ENCODE measurements around the gene SERPINA4. TPM values are rescaled to one million over a fixed set of nuclear protein-coding genes. Genes with fewer than 3 reads are reported as not detected.

SERPINA4 gene
- total RNA-seq, 1 donor from 2014 or later = not detected

DNA sequence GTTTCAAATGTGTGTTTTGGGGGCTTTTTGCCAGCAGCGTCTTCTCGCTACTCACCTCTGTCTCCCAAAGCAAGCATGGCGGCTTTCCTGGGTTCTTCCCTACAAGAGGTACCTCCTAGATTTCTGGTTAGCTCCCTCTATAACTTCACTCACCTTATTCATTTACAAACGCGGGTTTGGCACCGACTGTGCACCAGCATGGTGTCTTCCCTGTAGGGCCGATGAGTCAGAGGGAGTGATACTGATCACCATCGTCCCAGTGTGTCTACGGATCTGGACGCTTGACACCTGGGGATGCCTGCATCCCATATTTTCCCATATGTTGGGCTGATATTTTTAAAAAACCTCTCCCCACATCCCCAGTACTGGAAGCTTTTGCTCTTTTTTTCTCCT is 44.0 kb upstream of the SERPINA4 start:
- no peak for DNase-seq (ENCODE audit: low spot score)
- Mint-ChIP-seq H3K27ac (ENCODE audit: unreplicated experiment) (no peak overlapping the region), H3K4me1 (ENCODE audit: unreplicated experiment) (no peaks in the 10 kb centered on the region), H3K36me3 (ENCODE audit: low read depth, unreplicated experiment) (no peaks in the 10 kb centered on the region), H3K9me3 (ENCODE audit: unreplicated experiment) (no peaks in the 10 kb centered on the region), H3K4me3 (ENCODE audit: unreplicated experiment) (no peak overlapping the region), H3K27me3 (ENCODE audit: unreplicated experiment) (peaks cover 13% of the 10 kb centered on the region)
- TF ChIP-seq, protein P1, sequence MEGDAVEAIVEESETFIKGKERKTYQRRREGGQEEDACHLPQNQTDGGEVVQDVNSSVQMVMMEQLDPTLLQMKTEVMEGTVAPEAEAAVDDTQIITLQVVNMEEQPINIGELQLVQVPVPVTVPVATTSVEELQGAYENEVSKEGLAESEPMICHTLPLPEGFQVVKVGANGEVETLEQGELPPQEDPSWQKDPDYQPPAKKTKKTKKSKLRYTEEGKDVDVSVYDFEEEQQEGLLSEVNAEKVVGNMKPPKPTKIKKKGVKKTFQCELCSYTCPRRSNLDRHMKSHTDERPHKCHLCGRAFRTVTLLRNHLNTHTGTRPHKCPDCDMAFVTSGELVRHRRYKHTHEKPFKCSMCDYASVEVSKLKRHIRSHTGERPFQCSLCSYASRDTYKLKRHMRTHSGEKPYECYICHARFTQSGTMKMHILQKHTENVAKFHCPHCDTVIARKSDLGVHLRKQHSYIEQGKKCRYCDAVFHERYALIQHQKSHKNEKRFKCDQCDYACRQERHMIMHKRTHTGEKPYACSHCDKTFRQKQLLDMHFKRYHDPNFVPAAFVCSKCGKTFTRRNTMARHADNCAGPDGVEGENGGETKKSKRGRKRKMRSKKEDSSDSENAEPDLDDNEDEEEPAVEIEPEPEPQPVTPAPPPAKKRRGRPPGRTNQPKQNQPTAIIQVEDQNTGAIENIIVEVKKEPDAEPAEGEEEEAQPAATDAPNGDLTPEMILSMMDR (IDR thresholded peaks at IDR 0.05; ENCODE audit: unreplicated experiment) = no peak

DNA sequence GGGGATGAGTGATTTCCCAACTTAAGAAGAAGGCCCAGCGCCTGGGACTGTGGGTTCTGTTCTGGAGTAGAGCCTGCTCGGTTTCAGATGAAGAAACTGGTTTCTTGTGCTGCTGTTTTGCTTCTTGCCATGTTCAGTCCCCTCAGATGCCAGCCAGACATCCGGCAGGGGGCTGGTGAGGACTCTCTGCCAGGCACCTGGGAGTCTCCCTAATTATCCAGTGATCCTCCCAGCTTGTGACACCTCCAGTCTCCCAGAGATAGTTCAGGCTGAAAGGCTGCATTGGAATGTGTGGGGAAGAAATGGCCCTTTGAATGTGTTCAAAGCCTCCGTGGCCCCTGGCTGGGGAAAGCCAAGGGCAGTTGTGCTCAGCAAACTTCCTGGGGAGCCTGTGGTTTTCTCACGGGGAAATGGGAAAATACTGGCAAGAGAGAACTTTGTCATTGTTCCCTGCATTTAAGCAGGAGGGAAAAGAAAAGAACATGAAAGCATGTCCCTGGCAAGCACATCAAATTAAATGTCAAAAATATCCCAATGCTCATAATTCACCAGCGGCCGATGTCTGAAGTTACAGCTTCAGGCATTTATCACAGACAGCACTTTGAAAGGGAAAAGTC is 43.5 kb upstream of the SERPINA4 start:
- Mint-ChIP-seq H3K36me3 (ENCODE audit: low read depth, unreplicated experiment) (no peaks in the 10 kb centered on the region), H3K27me3 (ENCODE audit: unreplicated experiment) (peaks cover 13% of the 10 kb centered on the region), H3K9me3 (ENCODE audit: unreplicated experiment) (no peaks in the 10 kb centered on the region), H3K4me1 (ENCODE audit: unreplicated experiment) (no peaks in the 10 kb centered on the region), H3K4me3 (ENCODE audit: unreplicated experiment) (no peak overlapping the region), H3K27ac (ENCODE audit: unreplicated experiment) (no peak overlapping the region)
- TF ChIP-seq, protein P1 (IDR thresholded peaks at IDR 0.05; ENCODE audit: unreplicated experiment) = no peak
- DNase-seq (ENCODE audit: low spot score) = no peak

- peaks cover 4% of the 10 kb centered on the region for H3K27me3 Mint-ChIP-seq (ENCODE audit: unreplicated experiment)
- no peaks in the 10 kb centered on the region for H3K9me3 Mint-ChIP-seq (ENCODE audit: unreplicated experiment)
- TF ChIP-seq, protein P1 (IDR thresholded peaks at IDR 0.05; ENCODE audit: unreplicated experiment) = no peak
- no peak overlapping the region for H3K27ac Mint-ChIP-seq (ENCODE audit: unreplicated experiment)
- H3K4me1 Mint-ChIP-seq (ENCODE audit: unreplicated experiment) = peaks cover 2% of the 10 kb centered on the region
- no peak overlapping the region for H3K4me3 Mint-ChIP-seq (ENCODE audit: unreplicated experiment)
- H3K36me3 Mint-ChIP-seq (ENCODE audit: low read depth, unreplicated experiment) = no peaks in the 10 kb centered on the region
- no peak for DNase-seq (ENCODE audit: low spot score)
These were observed 39.7 kb upstream of the SERPINA4 start for GRCh38 chr14:94521375-94522114.

DNA sequence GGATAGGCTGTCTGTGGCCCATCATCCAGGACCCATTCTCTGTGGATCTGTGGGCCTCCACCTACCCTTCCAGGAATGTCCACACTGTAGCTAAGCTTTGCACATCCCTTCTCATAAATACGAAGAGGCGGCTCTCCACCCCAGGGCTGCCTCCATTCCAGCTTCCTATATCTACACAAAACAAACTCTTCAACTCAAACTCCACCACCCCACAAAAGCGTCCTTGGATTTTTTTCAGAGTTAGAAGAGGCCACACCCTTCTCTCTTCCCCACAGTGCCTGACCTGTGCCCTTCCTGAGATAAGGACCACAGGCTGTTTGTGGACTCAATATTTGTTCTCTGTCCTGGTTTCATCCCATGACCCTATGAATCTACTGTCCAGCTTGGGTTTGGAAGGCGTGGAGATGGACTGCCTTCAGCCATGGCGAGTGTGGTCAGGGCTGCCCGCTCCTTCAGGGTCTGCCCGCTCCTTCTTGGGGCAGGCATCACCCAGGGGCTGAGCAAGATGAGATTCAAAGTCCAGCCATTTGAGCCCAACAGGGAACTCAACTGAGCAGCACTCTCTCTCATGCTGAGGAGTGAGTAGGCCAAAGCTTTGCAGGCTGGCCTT is 39.0 kb upstream of the SERPINA4 start:
- TF ChIP-seq, protein P1 (IDR thresholded peaks at IDR 0.05; ENCODE audit: unreplicated experiment) = no peak
- Mint-ChIP-seq H3K27me3 (ENCODE audit: unreplicated experiment) (peaks cover 4% of the 10 kb centered on the region), H3K4me3 (ENCODE audit: unreplicated experiment) (no peak overlapping the region), H3K36me3 (ENCODE audit: low read depth, unreplicated experiment) (no peaks in the 10 kb centered on the region), H3K9me3 (ENCODE audit: unreplicated experiment) (no peaks in the 10 kb centered on the region), H3K4me1 (ENCODE audit: unreplicated experiment) (peaks cover 2% of the 10 kb centered on the region), H3K27ac (ENCODE audit: unreplicated experiment) (no peak overlapping the region)
- DNase-seq (ENCODE audit: low spot score) = no peak

GRCh38 chr14:94523265-94523664 is 38.0 kb upstream of the SERPINA4 start:
- DNase-seq (ENCODE audit: low spot score) = no peak
- Mint-ChIP-seq H3K27ac (ENCODE audit: unreplicated experiment) (no peak overlapping the region), H3K9me3 (ENCODE audit: unreplicated experiment) (no peaks in the 10 kb centered on the region), H3K27me3 (ENCODE audit: unreplicated experiment) (peaks cover 4% of the 10 kb centered on the region), H3K4me3 (ENCODE audit: unreplicated experiment) (no peak overlapping the region), H3K4me1 (ENCODE audit: unreplicated experiment) (peaks cover 2% of the 10 kb centered on the region), H3K36me3 (ENCODE audit: low read depth, unreplicated experiment) (no peaks in the 10 kb centered on the region)
- TF ChIP-seq, protein P1 (IDR thresholded peaks at IDR 0.05; ENCODE audit: unreplicated experiment) = no peak

Data from endothelial cell (in vitro differentiated cells).